GM19238 (cell line): ENCODE results near the gene MANEA.
"Not testable (repeated sequence)": the region's sequence is repeated elsewhere in the genome, so short reads cannot be mapped to it uniquely, and the experiment has no call there.

Experiments used
- DNase-seq: peaks from one replicate; pipeline ENCODE4 v3.0.0; 2011; ENCODE audit warnings: low spot score; ENCODE audit not compliant: insufficient read length

The MANEA gene

GRCh38 chr6:95577304-95578105 lies at the start of gene MANEA:
TSS of gene MANEA (plus strand) at chr6:95577535. CDS start at chr6:95586440, 8,905 bp downstream.
- peak; percentile 51 for DNase-seq

- no peak for DNase-seq
These were observed 47.6 kb upstream of the MANEA start for GRCh38 chr6:95529762-95530161.

GRCh38 chr6:95530176-95530819 lies 47.0 kb upstream of the MANEA start:
- DNase-seq, result no peak

DNA sequence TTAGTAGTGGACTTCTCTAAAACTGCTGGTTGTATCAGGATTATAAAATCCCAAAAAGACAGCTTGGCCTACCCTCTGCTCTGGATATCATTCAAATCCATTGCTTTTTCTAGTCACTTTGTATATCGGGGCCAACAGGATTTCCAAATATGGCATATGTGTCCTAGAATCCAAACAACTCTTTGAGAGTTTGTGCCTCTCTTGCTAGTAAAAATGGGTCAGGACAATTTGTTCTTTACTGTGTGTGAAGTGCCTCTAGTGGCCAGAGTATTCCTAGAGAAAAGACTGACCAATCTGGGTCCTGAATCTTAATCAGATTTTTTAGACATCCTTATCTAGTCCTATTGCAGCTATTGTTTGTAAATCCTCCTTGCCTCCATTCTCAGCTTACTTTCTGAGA lies 33.5 kb upstream of the MANEA start:
- DNase-seq, result no peak

GRCh38 chr6:95544517-95545225 lies 32.7 kb upstream of the MANEA start:
- DNase-seq, result no peak

DNA sequence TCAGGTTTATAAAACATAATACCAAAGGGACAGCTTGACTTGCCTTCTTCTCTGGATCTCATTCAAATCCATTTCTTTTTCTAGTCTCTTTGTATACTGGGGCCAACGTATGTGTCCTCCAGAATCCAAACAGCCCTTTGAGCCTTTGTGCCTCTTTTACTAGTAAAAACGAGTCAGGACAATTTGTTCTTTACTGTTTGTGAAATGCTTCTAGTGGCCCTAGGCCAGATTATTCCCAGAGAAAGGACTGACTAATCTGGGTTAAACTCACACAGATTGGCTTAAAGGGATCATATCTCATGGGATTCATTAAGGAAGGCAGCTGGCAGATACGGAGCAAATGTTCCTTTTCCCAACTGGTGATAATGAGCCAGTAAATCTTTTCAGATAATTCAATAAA lies 32.1 kb upstream of the MANEA start:
- DNase-seq, result no peak

GRCh38 chr6:95545686-95546085 lies 31.6 kb upstream of the MANEA start:
- no peak for DNase-seq

GRCh38 chr6:95546148-95546547 lies 31.2 kb upstream of the MANEA start:
- no peak for DNase-seq

DNA sequence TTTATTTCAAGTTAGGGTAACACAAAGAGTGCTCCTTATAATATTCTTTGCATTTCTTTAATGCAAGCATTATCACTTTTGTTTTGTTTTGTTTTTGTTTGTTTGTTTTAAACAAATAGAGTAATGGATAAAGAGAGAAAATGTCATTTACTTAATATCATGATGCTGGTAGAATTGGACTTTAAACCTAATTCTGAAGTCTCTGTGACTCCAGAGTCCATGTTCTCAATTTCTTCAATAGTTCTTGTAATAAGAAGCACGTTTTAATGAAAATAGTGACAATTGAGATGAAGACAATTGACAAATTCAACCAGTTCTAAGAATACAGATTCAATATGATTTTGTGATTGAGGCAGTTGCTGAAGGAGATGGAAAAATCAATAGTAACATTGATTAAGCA lies 30.3 kb upstream of the MANEA start:
- no peak for DNase-seq

- DNase-seq, result no peak
These were observed 29.0 kb upstream of the MANEA start for GRCh38 chr6:95548188-95548786.

DNA sequence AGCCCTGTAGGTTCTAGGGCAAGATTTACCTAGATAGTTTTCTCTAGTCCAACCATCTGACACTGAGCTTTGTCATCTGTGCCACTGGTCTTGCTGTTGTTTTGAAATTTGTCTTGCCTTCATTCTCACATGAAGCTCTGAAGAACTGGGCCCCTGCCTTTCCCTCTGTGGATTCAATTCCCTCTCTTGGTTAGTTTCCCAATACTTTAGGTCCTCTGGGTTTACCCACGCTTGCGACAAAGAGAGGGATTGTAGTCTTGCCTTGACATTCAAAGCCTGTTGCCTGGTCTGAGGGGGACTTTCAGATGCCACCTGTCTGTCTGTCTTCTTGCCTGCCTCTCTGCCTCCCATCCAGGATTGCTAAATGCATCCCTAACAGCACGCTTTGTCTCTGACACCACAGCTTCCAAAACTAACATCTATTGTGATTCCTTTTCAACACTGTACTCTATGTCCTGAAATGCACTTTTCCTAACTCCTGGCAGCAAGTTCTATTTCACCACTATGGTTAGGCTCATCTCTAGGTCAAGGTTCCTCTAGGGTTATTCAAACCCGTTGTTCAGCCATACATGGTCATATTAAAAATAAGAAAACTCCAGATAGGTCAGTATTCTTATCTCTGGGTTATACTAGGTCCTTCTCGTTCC lies 25.5 kb upstream of the MANEA start:
- DNase-seq, result no peak

DNA sequence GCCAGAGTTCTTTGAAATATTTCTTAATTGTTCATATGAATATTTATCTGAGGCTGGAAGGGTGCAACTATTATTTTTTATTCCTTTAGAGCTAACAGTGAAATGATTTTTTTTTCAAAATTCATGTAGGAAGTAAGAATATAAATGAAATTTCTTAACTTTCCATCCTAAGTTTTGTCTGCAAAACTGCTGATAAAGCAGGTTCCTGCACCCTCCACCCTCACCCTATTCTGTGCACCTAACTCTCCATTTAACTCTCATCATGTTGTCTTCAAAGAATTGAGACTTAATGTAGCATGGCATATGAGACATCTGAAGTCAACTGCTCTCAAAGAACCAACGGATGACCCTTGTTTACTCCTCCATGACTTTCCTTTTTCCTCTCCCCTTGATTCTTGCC lies 23.5 kb upstream of the MANEA start:
- DNase-seq, result no peak

DNA sequence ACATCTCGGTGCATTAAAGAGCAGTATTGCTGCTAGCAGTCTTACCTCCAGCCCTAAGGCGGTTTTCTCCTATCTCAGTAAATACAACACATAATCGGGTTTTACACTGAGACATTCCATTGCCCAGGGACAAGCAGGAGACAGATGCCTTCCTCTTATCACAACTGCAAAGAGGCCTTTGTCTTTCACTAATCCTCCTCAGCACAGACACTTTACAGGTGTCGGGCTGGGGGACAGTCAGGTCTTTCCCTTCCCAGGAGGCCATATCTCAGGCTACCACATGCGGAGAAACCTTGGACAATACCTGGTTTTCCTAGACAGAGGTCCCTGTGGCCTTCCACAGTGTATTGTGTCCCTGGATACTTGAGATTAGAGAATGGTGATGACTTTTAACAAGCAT lies 16.4 kb upstream of the MANEA start:
- DNase-seq, result not testable (repeated sequence)

- no peak for DNase-seq
These were observed 7.8 kb upstream of the MANEA start for GRCh38 chr6:95569560-95569959.

DNA sequence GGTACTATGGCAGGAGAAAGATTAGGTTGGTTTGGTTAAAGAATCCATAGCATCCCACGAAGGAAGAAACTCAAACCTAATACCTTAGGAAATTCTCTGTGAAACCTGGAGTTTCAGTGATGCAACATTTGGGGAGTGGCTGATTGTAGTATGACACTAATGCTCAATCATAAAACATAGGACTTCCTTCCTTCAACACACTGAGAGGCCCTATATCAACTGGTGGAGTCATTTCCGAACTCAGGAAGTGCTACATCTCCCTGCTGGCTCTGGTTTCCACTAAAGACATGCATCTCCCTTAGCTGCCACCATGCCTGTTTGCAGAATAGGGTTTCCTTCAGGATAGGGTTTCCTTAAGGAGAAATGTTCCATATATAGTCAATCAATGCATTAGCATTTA lies 5.2 kb upstream of the MANEA start:
- DNase-seq, result no peak

GRCh38 chr6:95574811-95575210 lies 2.5 kb upstream of the MANEA start:
- no peak for DNase-seq

GRCh38 chr6:95576218-95576997 lies 927 bp upstream of the MANEA start:
- DNase-seq, result no peak

- DNase-seq, result no peak
These were observed 384 bp upstream of the MANEA start for GRCh38 chr6:95576998-95577303.

- DNase-seq, result peak; percentile 2
These were observed 723 bp downstream of the MANEA start for GRCh38 chr6:95578106-95578410.

- no peak for DNase-seq
These were observed 3.7 kb downstream of the MANEA start for GRCh38 chr6:95581073-95581472.

- not testable (repeated sequence) for DNase-seq
These were observed 6.9 kb downstream of the MANEA start for GRCh38 chr6:95584226-95584625.
